Upper lobe of left lung (tissue), 4 donors: ENCODE results near the gene KRT10.

ENCODE experiments used
- EP300 ChIP-seq, 4 donors: sonication (generic); formaldehyde crosslinking; IDR thresholded peaks; one replicate each; pipeline ENCODE4 v1.5.1; 2017; ENCODE audit warnings: antibody characterized with exemption in 4 of 4, control low read depth in 2 of 4
- POLR2A ChIP-seq, 4 donors: fragments of 450-650 bp; IDR thresholded peaks; one replicate each; pipeline ENCODE4 v1.5.1; 2016 to 2017; ENCODE audit warnings: antibody characterized with exemption in 4 of 4, mild to moderate bottlenecking in 2 of 4
- TF ChIP-seq, protein P1 (sequence below), 6 experiments: fragments of 450-650 bp in 4 of 6; fragments of 200-600 bp in 2 of 6; sonication (generic) in 2 of 6; IDR thresholded peaks; one replicate each; pipeline ENCODE4 v1.5.1; 2016 to 2019; ENCODE audit warnings: antibody characterized with exemption in 6 of 6

- TF ChIP-seq POLR2A (IDR thresholded peaks at IDR 0.05) (no peak), EP300 (IDR thresholded peaks at IDR 0.05) (no peak)
- TF ChIP-seq, protein P1, sequence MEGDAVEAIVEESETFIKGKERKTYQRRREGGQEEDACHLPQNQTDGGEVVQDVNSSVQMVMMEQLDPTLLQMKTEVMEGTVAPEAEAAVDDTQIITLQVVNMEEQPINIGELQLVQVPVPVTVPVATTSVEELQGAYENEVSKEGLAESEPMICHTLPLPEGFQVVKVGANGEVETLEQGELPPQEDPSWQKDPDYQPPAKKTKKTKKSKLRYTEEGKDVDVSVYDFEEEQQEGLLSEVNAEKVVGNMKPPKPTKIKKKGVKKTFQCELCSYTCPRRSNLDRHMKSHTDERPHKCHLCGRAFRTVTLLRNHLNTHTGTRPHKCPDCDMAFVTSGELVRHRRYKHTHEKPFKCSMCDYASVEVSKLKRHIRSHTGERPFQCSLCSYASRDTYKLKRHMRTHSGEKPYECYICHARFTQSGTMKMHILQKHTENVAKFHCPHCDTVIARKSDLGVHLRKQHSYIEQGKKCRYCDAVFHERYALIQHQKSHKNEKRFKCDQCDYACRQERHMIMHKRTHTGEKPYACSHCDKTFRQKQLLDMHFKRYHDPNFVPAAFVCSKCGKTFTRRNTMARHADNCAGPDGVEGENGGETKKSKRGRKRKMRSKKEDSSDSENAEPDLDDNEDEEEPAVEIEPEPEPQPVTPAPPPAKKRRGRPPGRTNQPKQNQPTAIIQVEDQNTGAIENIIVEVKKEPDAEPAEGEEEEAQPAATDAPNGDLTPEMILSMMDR (IDR thresholded peaks at IDR 0.05), result no peak
These were observed 5.8 kb downstream of the KRT10 start for GRCh38 chr17:40816569-40816968.
